ENCODE data around the gene PRKCH.

Gene PRKCH

GRCh38 chr14:61569812-61570548 is 248.6 kb downstream of the PRKCH start:
- DNase-seq (ENCODE audit: low spot score) = no peak

GRCh38 chr14:61570549-61571290 is 249.3 kb downstream of the PRKCH start:
- no peak for DNase-seq (ENCODE audit: low spot score)

GRCh38 chr14:61571917-61572316 is 250.5 kb downstream of the PRKCH start:
- DNase-seq (ENCODE audit: low spot score) = no peak

- no peak for DNase-seq (ENCODE audit: low spot score)
Measured at GRCh38 chr14:61573321-61573720, 251.9 kb downstream of the PRKCH start.

- DNase-seq (ENCODE audit: low spot score) = no peak
Measured at GRCh38 chr14:61573748-61574513, 252.6 kb downstream of the PRKCH start.

GRCh38 chr14:61574514-61574807 is 253.1 kb downstream of the PRKCH start:
- DNase-seq (ENCODE audit: low spot score) = no peak

- no peak for DNase-seq (ENCODE audit: low spot score)
Measured at GRCh38 chr14:61575126-61575525, 253.7 kb downstream of the PRKCH start.

- DNase-seq (ENCODE audit: low spot score) = no peak
Measured at GRCh38 chr14:61575551-61576150, 254.3 kb downstream of the PRKCH start.

- DNase-seq (ENCODE audit: low spot score) = no peak
Measured at GRCh38 chr14:61577506-61577931, 256.1 kb downstream of the PRKCH start.

GRCh38 chr14:61578745-61579144 is 257.4 kb downstream of the PRKCH start:
- no peak for DNase-seq (ENCODE audit: low spot score)

- no peak for DNase-seq (ENCODE audit: low spot score)
Measured at GRCh38 chr14:61581340-61581739, 260.0 kb downstream of the PRKCH start.

- no peak for DNase-seq (ENCODE audit: low spot score)
Measured at GRCh38 chr14:61581955-61582615, 260.7 kb downstream of the PRKCH start.

- DNase-seq (ENCODE audit: low spot score) = no peak
Measured at GRCh38 chr14:61582815-61583214, 261.4 kb downstream of the PRKCH start.

GRCh38 chr14:61584331-61584741 is 263.0 kb downstream of the PRKCH start:
- no peak for DNase-seq (ENCODE audit: low spot score)

GRCh38 chr14:61585598-61586543 is 264.5 kb downstream of the PRKCH start:
- DNase-seq (ENCODE audit: low spot score) = no peak

- no peak for DNase-seq (ENCODE audit: low spot score)
Measured at GRCh38 chr14:61586544-61587055, 265.2 kb downstream of the PRKCH start.

- no peak for DNase-seq (ENCODE audit: low spot score)
Measured at GRCh38 chr14:61587081-61587713, 265.8 kb downstream of the PRKCH start.

- no peak for DNase-seq (ENCODE audit: low spot score)
Measured at GRCh38 chr14:61588419-61588901, 267.1 kb downstream of the PRKCH start.

GRCh38 chr14:61589691-61590581 is 268.6 kb downstream of the PRKCH start:
- no peak for DNase-seq (ENCODE audit: low spot score)
